ENCODE data around the gene LIN37. TPM values are rescaled to one million over a fixed set of nuclear protein-coding genes. Genes with fewer than 3 reads are reported as not detected.
A peak's percentile ranks its signal among the peaks of the same experiment; 100 is the strongest.

The LIN37 gene
- polyA plus RNA-seq, 3 donors from 2014 or later: 9.7 to 15.2 (median 12.6) TPM

- DNase-seq: no peak
- Mint-ChIP-seq H3K27me3 (ENCODE audit: low read depth in 3 of 3) (peaks cover 0 to 3% (median 3%) of the 10 kb centered on the region in 3 donors), H3K4me1 (peaks cover 0 to 5% of the 10 kb centered on the region in 2 donors), H3K4me3 (no peak overlapping the region), H3K27ac (peak overlapping the region in 3 of 6 donors; percentile 35 to 76 (median 40)), H3K9me3 (no peaks in the 10 kb centered on the region), H3K36me3 (peaks cover 5 to 16% (median 9%) of the 10 kb centered on the region in 3 donors)
Measured at GRCh38 chr19:35734889-35735288, 13.5 kb upstream of the LIN37 start.

- Mint-ChIP-seq H3K27ac (no peak overlapping the region), H3K4me3 (no peak overlapping the region), H3K36me3 (peaks cover 0 to 11% (median under 1%) of the 10 kb centered on the region in 3 donors), H3K27me3 (ENCODE audit: low read depth in 3 of 3) (peaks cover 3 to 9% (median 7%) of the 10 kb centered on the region in 3 donors), H3K4me1 (peaks cover 14 to 17% of the 10 kb centered on the region in 2 donors), H3K9me3 (no peaks in the 10 kb centered on the region)
- DNase-seq: no peak
Measured at GRCh38 chr19:35736913-35737886, 11.2 kb upstream of the LIN37 start.

DNA sequence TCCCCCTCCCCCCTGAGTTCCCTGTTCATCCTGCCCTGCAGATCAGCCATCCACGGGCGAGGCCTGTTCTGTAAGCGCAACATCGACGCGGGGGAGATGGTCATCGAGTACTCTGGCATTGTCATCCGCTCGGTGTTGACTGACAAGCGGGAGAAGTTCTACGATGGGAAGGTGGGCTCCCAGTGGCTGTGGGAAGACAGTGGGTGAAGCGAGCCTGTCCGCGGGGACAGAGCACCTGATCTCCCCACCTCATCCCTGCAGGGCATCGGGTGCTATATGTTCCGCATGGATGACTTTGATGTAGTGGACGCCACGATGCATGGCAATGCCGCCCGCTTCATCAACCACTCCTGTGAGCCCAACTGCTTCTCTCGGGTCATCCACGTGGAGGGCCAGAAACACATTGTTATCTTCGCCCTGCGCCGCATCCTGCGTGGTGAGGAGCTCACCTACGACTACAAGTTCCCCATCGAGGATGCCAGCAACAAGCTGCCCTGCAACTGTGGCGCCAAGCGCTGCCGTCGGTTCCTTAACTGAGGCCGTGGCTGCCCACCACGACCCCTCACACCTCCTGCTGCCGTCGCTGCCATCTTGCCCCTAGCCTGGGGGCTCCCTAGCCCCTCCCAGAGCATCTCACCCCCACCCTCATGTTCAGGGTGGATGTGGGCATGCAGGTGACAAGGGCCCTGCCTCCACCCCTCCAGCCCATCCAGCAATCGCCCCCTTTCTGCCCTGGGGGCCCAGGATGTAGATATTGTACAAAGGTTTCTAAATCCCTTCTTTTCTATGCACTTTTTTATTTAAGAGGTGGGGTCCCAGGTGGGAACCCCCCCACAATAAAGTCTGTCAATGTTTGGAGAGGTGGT, 10.1 kb upstream of the LIN37 start:
- peaks cover 6 to 9% (median 7%) of the 10 kb centered on the region in 3 donors for H3K27me3 Mint-ChIP-seq (ENCODE audit: low read depth in 3 of 3)
- peaks cover 0 to 11% (median 5%) of the 10 kb centered on the region in 3 donors for H3K36me3 Mint-ChIP-seq
- no peak for DNase-seq
- peaks cover 21 to 25% of the 10 kb centered on the region in 2 donors for H3K4me1 Mint-ChIP-seq
- no peaks in the 10 kb centered on the region for H3K9me3 Mint-ChIP-seq
- peak overlapping the region in 3 of 5 donors; percentile 30 to 94 (median 54) for H3K4me3 Mint-ChIP-seq
- peak overlapping the region in 3 of 6 donors; percentile 28 to 48 (median 45) for H3K27ac Mint-ChIP-seq

DNA sequence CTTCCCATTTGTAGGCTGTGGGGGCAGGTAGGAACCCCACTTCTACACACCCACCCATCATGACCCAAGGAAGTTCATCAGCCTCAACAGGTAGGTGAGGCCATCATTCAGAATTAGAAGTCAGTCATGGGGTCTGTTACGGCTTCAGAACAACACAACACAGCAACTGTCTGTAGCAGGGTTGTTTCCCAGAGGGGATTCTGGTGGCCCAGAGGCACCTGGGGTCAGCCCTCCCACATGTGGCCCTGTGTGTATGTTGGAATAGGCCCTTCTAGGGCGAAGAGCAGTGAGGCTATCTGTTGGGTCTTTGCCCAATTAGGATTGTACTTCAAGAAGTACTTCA, 9.5 kb upstream of the LIN37 start:
- no peak for DNase-seq
- Mint-ChIP-seq H3K27me3 (ENCODE audit: low read depth in 3 of 3) (peaks cover 6 to 9% (median 7%) of the 10 kb centered on the region in 3 donors), H3K9me3 (no peaks in the 10 kb centered on the region), H3K36me3 (peaks cover 0 to 11% (median 5%) of the 10 kb centered on the region in 3 donors), H3K4me3 (peak overlapping the region in 3 of 5 donors; percentile 30 to 94 (median 54)), H3K27ac (peak overlapping the region in 3 of 6 donors; percentile 28 to 48 (median 45)), H3K4me1 (peaks cover 24 to 28% of the 10 kb centered on the region in 2 donors)

DNA sequence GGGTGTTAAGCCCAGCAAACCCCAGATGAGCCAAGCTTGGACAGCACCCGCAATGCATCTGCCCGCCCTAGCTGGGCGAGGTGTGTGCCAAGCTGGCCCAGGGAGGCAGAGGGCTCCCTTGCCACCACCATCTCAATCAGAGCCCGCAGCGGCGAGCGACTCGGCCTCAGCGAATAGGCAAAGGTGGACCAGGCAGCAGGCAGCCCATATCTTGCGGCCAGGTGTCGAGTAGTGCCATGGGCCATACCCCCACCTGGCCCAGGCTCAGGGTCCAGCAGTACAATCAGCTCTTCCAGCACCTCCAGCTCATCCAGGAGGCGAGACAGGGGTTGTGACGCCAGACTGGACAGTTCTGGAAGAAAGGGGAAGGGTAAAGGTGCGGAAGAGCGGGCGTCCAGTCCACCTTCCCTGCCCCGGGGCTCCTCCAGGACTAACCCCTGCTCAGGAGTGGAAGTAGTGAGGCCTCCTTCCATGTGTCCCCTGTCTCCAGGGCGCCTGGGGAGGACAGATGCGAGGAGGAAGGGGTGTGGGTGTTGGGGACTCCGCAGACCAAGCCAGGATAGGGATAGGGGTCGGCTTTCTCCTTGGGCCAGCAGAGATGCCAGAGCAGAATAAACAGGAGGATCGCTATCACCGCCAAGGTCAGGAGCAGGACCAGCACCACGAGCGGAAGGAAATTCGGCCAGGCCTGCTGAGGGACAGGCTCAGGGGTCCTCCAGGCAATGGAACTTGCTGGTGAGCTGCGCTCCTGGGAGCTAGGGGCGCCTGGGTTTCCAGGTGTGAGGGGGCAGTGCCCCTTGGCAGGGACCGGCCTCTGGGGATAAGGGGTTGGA, 8.9 kb upstream of the LIN37 start:
- Mint-ChIP-seq H3K4me3 (peak overlapping the region; percentile 49 to 97 (median 87)), H3K27me3 (ENCODE audit: low read depth in 3 of 3) (peaks cover 4 to 9% (median 6%) of the 10 kb centered on the region in 3 donors), H3K9me3 (no peaks in the 10 kb centered on the region), H3K4me1 (peaks cover 31 to 34% of the 10 kb centered on the region in 2 donors), H3K36me3 (peaks cover 0 to 7% (median 5%) of the 10 kb centered on the region in 3 donors), H3K27ac (peak overlapping the region in 2 of 6 donors; percentile 34 to 45)
- DNase-seq: no peak

DNA sequence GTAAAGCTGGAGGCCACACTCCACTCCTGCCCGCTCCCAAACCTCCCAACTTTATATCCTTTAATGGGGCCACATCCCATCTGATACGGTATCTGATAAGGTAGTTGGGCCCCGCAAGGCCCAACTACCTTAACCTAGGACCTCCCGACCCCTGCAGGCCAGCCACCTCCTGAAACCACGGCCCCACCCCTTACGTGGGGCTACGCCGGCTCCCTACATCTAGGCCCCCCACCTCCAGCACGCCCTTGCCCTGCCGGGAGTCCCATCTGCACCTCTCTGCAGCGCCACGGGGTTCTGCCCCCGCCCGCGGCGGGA, 8.3 kb upstream of the LIN37 start:
- Mint-ChIP-seq H3K27ac (peak overlapping the region in 3 of 6 donors; percentile 36 to 94 (median 90)), H3K4me3 (peak overlapping the region; percentile 87 to 97 (median 94)), H3K4me1 (peaks cover 34 to 38% of the 10 kb centered on the region in 2 donors), H3K36me3 (peaks cover 0 to 7% (median 5%) of the 10 kb centered on the region in 3 donors), H3K9me3 (no peaks in the 10 kb centered on the region), H3K27me3 (ENCODE audit: low read depth in 3 of 3) (peaks cover 7 to 12% (median 8%) of the 10 kb centered on the region in 3 donors)
- DNase-seq: no peak

DNA sequence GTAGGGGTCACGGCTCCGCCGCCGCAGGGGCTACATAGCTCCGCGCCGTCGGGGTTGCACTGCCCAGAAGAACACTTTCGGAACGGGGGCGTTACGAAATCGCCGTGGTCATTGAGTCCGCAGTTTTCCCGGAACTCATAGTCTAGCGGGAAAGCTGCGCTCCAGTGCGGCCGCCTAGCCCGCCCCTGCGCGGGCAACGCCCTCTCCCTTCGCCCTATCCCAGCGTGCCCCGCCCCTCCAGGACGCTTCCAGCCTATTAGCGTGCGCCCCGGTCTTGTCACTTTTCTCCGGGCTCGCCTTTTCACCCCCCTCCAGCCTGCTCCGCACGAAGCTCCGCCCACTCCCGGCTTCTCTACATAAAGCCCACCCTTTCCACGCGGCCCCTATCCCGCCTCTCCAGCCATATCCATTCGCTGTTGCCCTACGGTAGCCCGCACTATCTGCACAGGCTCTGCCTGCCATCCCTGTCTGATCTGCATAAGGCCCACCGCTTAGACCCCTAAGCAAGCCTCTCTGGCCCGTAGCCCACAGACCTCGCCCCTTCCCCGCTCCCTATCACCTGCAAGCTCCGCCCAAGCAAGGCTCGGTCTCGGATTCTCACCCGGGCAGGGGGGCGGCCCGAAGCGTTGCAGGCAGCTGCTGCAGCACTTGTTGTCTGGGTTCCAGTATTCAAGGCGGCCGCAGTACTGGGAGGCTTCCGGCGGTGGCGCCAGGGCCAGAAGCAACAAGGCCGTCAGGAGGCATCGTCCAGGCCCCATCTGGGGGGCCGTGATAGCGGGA, 7.8 kb upstream of the LIN37 start:
- Mint-ChIP-seq H3K4me3 (peak overlapping the region; percentile 87 to 97 (median 94)), H3K9me3 (no peaks in the 10 kb centered on the region), H3K4me1 (peaks cover 39 to 42% of the 10 kb centered on the region in 2 donors), H3K36me3 (peaks cover 0 to 5% (median 5%) of the 10 kb centered on the region in 3 donors), H3K27me3 (ENCODE audit: low read depth in 3 of 3) (peaks cover 10 to 14% (median 13%) of the 10 kb centered on the region in 3 donors), H3K27ac (peak overlapping the region; percentile 85 to 94 (median 91))
- DNase-seq: peak; percentile 92 to 93 (median 92)

- peaks cover 44 to 48% of the 10 kb centered on the region in 2 donors for H3K4me1 Mint-ChIP-seq
Measured at GRCh38 chr19:35741203-35741515, 7.2 kb upstream of the LIN37 start.

GRCh38 chr19:35742121-35742724, 6.2 kb upstream of the LIN37 start, which contains the start of gene IGFLR1:
Gene IGFLR1, minus strand, starts transcription at chr19:35742452. Its CDS starts 1,272 bp downstream, at chr19:35741180.
- peak; percentile 62 to 65 (median 63) for DNase-seq
- peak within 1 kb of the TSS; percentile 87 to 98 (median 92) for H3K4me3 Mint-ChIP-seq
- peak within 1 kb of the TSS; percentile 90 to 98 (median 95) for H3K27ac Mint-ChIP-seq
- peaks cover 52 to 54% of the 10 kb centered on the region in 2 donors for H3K4me1 Mint-ChIP-seq
- peaks cover 0 to 5% (median 0%) of the 10 kb centered on the region in 3 donors for H3K36me3 Mint-ChIP-seq
- peaks cover 10 to 14% (median 13%) of the 10 kb centered on the region in 3 donors for H3K27me3 Mint-ChIP-seq (ENCODE audit: low read depth in 3 of 3)
- no peaks in the 10 kb centered on the region for H3K9me3 Mint-ChIP-seq

More at GRCh38 chr19:35741203-35741515, 7.2 kb upstream of the LIN37 start:
- peaks cover 10 to 14% (median 13%) of the 10 kb centered on the region in 3 donors for H3K27me3 Mint-ChIP-seq (ENCODE audit: low read depth in 3 of 3)
- H3K27ac Mint-ChIP-seq: peak overlapping the region; percentile 85 to 95 (median 93)
- no peak for DNase-seq
- peak overlapping the region; percentile 87 to 98 (median 94) for H3K4me3 Mint-ChIP-seq
- peaks cover 0 to 5% (median 3%) of the 10 kb centered on the region in 3 donors for H3K36me3 Mint-ChIP-seq
- no peaks in the 10 kb centered on the region for H3K9me3 Mint-ChIP-seq

- H3K9me3 Mint-ChIP-seq: no peaks in the 10 kb centered on the region
- H3K27ac Mint-ChIP-seq: peak overlapping the region; percentile 98 to 100 (median 99)
- H3K4me3 Mint-ChIP-seq: peak overlapping the region; percentile 96 to 99 (median 98)
- peaks cover 0 to 5% (median 0%) of the 10 kb centered on the region in 3 donors for H3K36me3 Mint-ChIP-seq
- no peak for DNase-seq
- peaks cover 67 to 68% of the 10 kb centered on the region in 2 donors for H3K4me1 Mint-ChIP-seq
- peaks cover 13 to 14% (median 13%) of the 10 kb centered on the region in 3 donors for H3K27me3 Mint-ChIP-seq (ENCODE audit: low read depth in 3 of 3)
Measured at GRCh38 chr19:35743640-35744429, 4.5 kb upstream of the LIN37 start.
